GM12878 (cell line): ENCODE results near the gene CFAP157. TPM values are rescaled to one million over a fixed set of nuclear protein-coding genes. Genes with fewer than 3 reads are reported as not detected.

Source experiments
- ATAC-seq: fragments of 200-7000 bp; cut with Tn5 transposase; 3 replicates; pipeline ENCODE4 v1.9.1; 2020; ENCODE audit warnings: mild to moderate bottlenecking, moderate library complexity
- BruUV-seq: library from RNA; stranded (reverse); fragments of 400-500 nt; replicated peaks from 2 replicates; lab custom pipeline; 2021; lab: Mats Ljungman, UMichigan
- CTCF ChIA-PET: fragments of 300-600 bp; sonication (Branson Sonifier 250); formaldehyde crosslinking; extraction: SDS; loops from one replicate; lab custom pipeline; 2021; ENCODE audit warnings: inconsistent platforms; lab: Yijun Ruan, JAX
- POLR2A ChIA-PET: fragments of 350-600 bp; formaldehyde crosslinking; extraction: SDS; loops from one replicate; lab custom pipeline; 2021; ENCODE audit warnings: inconsistent platforms; lab: Charles Lee
- RAD21 ChIA-PET: fragments of 300-600 bp; sonication (Branson Sonifier 250); formaldehyde crosslinking; loops from one replicate; lab custom pipeline; 2023; ENCODE audit warnings: antibody characterized with exemption; ENCODE audit not compliant: unreplicated experiment; lab: Charles Lee
- SMC1A ChIA-PET: fragments of 300-600 bp; sonication (Branson Sonifier 250); formaldehyde crosslinking; loops from one replicate; lab custom pipeline; 2023; ENCODE audit not compliant: unreplicated experiment, uncharacterized antibody; lab: Charles Lee
- DNase-seq: peaks from one replicate; pipeline ENCODE4 v3.0.0-alpha.2; 2011; ENCODE audit warnings: low read depth, low spot score
- FAIRE-seq: peaks from 3 replicates; lab custom pipeline; 2011; peaks lifted over from hg19 to GRCh38; lab: Jason Lieb, UNC
- H2AFZ ChIP-seq: 2 replicates; pipeline ENCODE4 v1.6.0; 2011; ENCODE audit warnings: low read depth, low read length, control low read depth; ENCODE audit not compliant: control insufficient read depth
- H3K27ac ChIP-seq: 2 replicates; pipeline ENCODE4 v1.5.1; 2011; ENCODE audit warnings: control low read depth; ENCODE audit not compliant: control insufficient read depth, insufficient read depth
- H3K27me3 ChIP-seq, 2 experiments: replicated peaks in 1 of 2; 2 replicates each; pipeline versions ENCODE4 v1.6.0 to v1.6.1; 2011; ENCODE audit warnings: low read length in 1 of 2; ENCODE audit not compliant: control insufficient read depth in 2 of 2, insufficient read depth in 2 of 2
- H3K36me3 ChIP-seq, 2 experiments: 2 replicates each; pipeline ENCODE4 v1.5.1; 2011; ENCODE audit warnings: low read length in 1 of 2; ENCODE audit not compliant: control insufficient read depth in 2 of 2, insufficient read depth in 2 of 2
- H3K4me1 ChIP-seq: 2 replicates; pipeline ENCODE4 v1.6.1; 2011; ENCODE audit warnings: mild to moderate bottlenecking, low read length, moderate library complexity, mixed read lengths; ENCODE audit not compliant: control insufficient read depth, insufficient read depth
- H3K4me2 ChIP-seq: 2 replicates; pipeline ENCODE4 v1.6.0; 2011; ENCODE audit warnings: control low read depth; ENCODE audit not compliant: control insufficient read depth, insufficient read depth
- H3K4me3 ChIP-seq: fragments of 200-600 bp; sonication (generic); 2 replicates; pipeline ENCODE4 v1.5.1; 2016
- H3K79me2 ChIP-seq: 2 replicates; pipeline ENCODE4 v1.6.0; 2011; ENCODE audit warnings: low read length; ENCODE audit not compliant: control insufficient read depth, insufficient read depth
- H3K9ac ChIP-seq: 2 replicates; pipeline ENCODE4 v1.8.0; 2011; ENCODE audit warnings: low read length, control low read depth, mixed read lengths; ENCODE audit not compliant: control insufficient read depth, insufficient read depth
- H3K9me3 ChIP-seq: replicated peaks from 3 replicates; pipeline ENCODE4 v1.5.1; 2011; ENCODE audit warnings: mild to moderate bottlenecking, low read length; ENCODE audit not compliant: control insufficient read depth, insufficient read depth
- H4K20me1 ChIP-seq: 2 replicates; pipeline ENCODE4 v1.6.0; 2011; ENCODE audit not compliant: control insufficient read depth, insufficient read depth
- ATF2 ChIP-seq: IDR thresholded peaks from 2 replicates; pipeline ENCODE4 v1.6.1; 2012; ENCODE audit warnings: low read length, inconsistent platforms
- BCL11A ChIP-seq: IDR thresholded peaks from 2 replicates; pipeline ENCODE4 v1.6.1; 2011; ENCODE audit warnings: low read depth, low read length
- CBFB ChIP-seq: IDR thresholded peaks from 2 replicates; pipeline ENCODE4 v1.6.1; 2016; ENCODE audit warnings: antibody characterized with exemption, low read depth
- CREM ChIP-seq: IDR thresholded peaks from 2 replicates; pipeline ENCODE4 v1.6.1; 2014; ENCODE audit warnings: antibody characterized with exemption, low read depth
- E2F8 ChIP-seq: fragments of 450-650 bp; IDR thresholded peaks from 2 replicates; pipeline ENCODE4 v1.6.1; 2018; ENCODE audit warnings: mild to moderate bottlenecking, low read depth, moderate library complexity; ENCODE audit not compliant: partially characterized antibody
- EP300 ChIP-seq, 2 experiments: fragments of 150-350 bp in 1 of 2; IDR thresholded peaks; 2 replicates each; pipeline ENCODE4 v1.6.1; 2011 to 2012; ENCODE audit warnings: low read depth in 2 of 2, low read length in 2 of 2, borderline replicate concordance in 1 of 2, improper control_type of control experiment in 1 of 2, inconsistent platforms in 1 of 2; ENCODE audit not compliant: control insufficient read depth in 1 of 2
- FOS ChIP-seq: IDR thresholded peaks from 3 replicates; pipeline ENCODE4 v1.6.1; 2011; ENCODE audit warnings: borderline replicate concordance; ENCODE audit not compliant: insufficient read length; ENCODE audit errors: extremely low read depth
- FOXM1 ChIP-seq: IDR thresholded peaks from 2 replicates; pipeline ENCODE4 v1.6.1; 2012; ENCODE audit warnings: low read depth, mild to moderate bottlenecking, inconsistent platforms, low read length, moderate library complexity
- KDM1A ChIP-seq: fragments of 200-600 bp; sonication (generic); IDR thresholded peaks from 2 replicates; pipeline ENCODE4 v1.6.1; 2016; ENCODE audit warnings: borderline replicate concordance
- NFYB ChIP-seq: IDR thresholded peaks from 2 replicates; pipeline ENCODE4 v1.6.1; 2011; ENCODE audit warnings: low read depth, mild to moderate bottlenecking, low read length, improper control_type of control experiment, moderate library complexity; ENCODE audit not compliant: insufficient read depth
- PML ChIP-seq: IDR thresholded peaks from 2 replicates; pipeline ENCODE4 v1.6.1; 2012; ENCODE audit warnings: low read length, inconsistent platforms
- POLR2A ChIP-seq: IDR thresholded peaks from 2 replicates; pipeline ENCODE4 v1.6.1; 2011; ENCODE audit warnings: low read depth, mild to moderate bottlenecking, low read length
- REST ChIP-seq: IDR thresholded peaks from 2 replicates; pipeline ENCODE4 v1.6.1; 2012; ENCODE audit warnings: mild to moderate bottlenecking, low read depth, low read length
- RFX5 ChIP-seq: IDR thresholded peaks from 2 replicates; pipeline ENCODE4 v1.6.1; 2011; ENCODE audit warnings: low read depth, low read length, improper control_type of control experiment
- RUNX3 ChIP-seq: IDR thresholded peaks from 2 replicates; pipeline ENCODE4 v1.6.1; 2012; ENCODE audit warnings: low read length, inconsistent platforms
- YY1 ChIP-seq: IDR thresholded peaks from 2 replicates; pipeline ENCODE4 v1.6.1; 2011; ENCODE audit warnings: low read depth, mild to moderate bottlenecking, low read length
- ZNF622 ChIP-seq: fragments of 450-650 bp; IDR thresholded peaks from 2 replicates; pipeline ENCODE4 v1.6.1; 2017; ENCODE audit warnings: mild to moderate bottlenecking, inconsistent platforms
- WGBS: methylation state at CpG from one replicate; pipeline ENCODE4 v1.1.6; 2016; ENCODE audit warnings: low lambda C conversion rate; ENCODE audit not compliant: insufficient replicate concordance, insufficient coverage; ENCODE audit errors: missing lambda C conversion rate; 5-methylcytosine and 5-hydroxymethylcytosine counted together
- in situ Hi-C: fragments of 300-500 bp; cut with MboI; formaldehyde crosslinking; loops from 9 replicates; pipeline ENCODE4 v1.14.3; 2018; ENCODE audit warnings: mixed read lengths
- intact Hi-C: fragments of 100-400 bp; cut with micrococcal nuclease; formaldehyde crosslinking; loops from one replicate; pipeline ENCODE4 v1.14.2; 2022; ENCODE audit not compliant: unreplicated experiment
- polyA plus RNA-seq, 11 experiments: library from polyadenylated mRNA; depleted of rRNA in 4 of 11; unstranded in 6 of 11; stranded (reverse) in 5 of 11; fragments of >200 nt; fragmentation: Nextera tagmentation in 4 of 11; fragmentation: Illumina TruSeq in 1 of 11; extraction: Ambion mirVana in 4 of 11; extraction: Trizol in 1 of 11; gene quantifications; 1 replicate in 1 of 11; 2 replicates in 10 of 11; pipeline versions ENCODE4 v1.2.1 to v1.2.3, GENCODE V29; 2011 to 2016; ENCODE audit warnings: inconsistent platforms in 2 of 11, missing spikeins in 2 of 11, low read depth in 1 of 11
- total RNA-seq, 4 experiments: library from RNA; depleted of rRNA in 3 of 4; stranded (reverse); fragments of >200 nt in 3 of 4; fragmentation: Illumina TruSeq in 1 of 4; extraction: Trizol in 1 of 4; gene quantifications; 2 replicates each; pipeline versions ENCODE4 v1.2.1 to v1.2.3, GENCODE V29; 2013 to 2021

The CFAP157 gene
- total and polyA plus RNA-seq, 10 of the 15 experiments (the other 5 are each of a cell fraction or from before 2014, with no cell fraction given): 0.08 to 0.72 TPM; not detected in 8

GRCh38 chr9:127730799-127731410 lies 24.1 kb downstream of the CFAP157 start:
- Histone ChIP-seq H2AFZ (no peak overlapping the region), H3K4me3 (no peak overlapping the region), H3K27me3 (no peaks in the 10 kb centered on the region), H3K9me3 (no peaks in the 10 kb centered on the region), H3K27ac (no peak overlapping the region), H3K9ac (no peak overlapping the region), H3K79me2 (no peaks in the 10 kb centered on the region), H3K36me3 (no peaks in the 10 kb centered on the region), H4K20me1 (no peaks in the 10 kb centered on the region), H3K4me2 (no peak overlapping the region), H3K4me1 (peaks cover 6% of the 10 kb centered on the region)
- FAIRE-seq (no peak), DNase-seq (no peak), ATAC-seq (no peak)
- ChIA-PET SMC1A (no interaction called here), POLR2A (no interaction called here), RAD21 (no interaction called here), CTCF (interaction anchor here (2.6 kb wide), 1 partner anchor 141 kb away, joined by 6 read pairs; no protein-coding TSS in a partner anchor)
- in situ Hi-C loops: loop anchor here (5.0 kb wide), 2 partner anchors 139 to 229 kb away; no protein-coding TSS in a partner anchor
- intact Hi-C loops: no loop called here
- no TSS peak for BruUV-seq
- 70% methylated on average over 9 of the region's 9 CpGs for WGBS
- TF ChIP-seq YY1 (no peak), E2F8 (no peak), NFYB (no peak), CBFB (no peak), RUNX3 (no peak), RFX5 (no peak), BCL11A (no peak), FOS (no peak), EP300 (IDR thresholded peaks at IDR 0.05; ENCODE audit: borderline replicate concordance in 1 of 2, control insufficient read depth in 1 of 2, low read depth in 2 of 2, low read length in 2 of 2) (no peak), POLR2A (no peak), FOXM1 (no peak), ATF2 (no peak), REST (no peak), ZNF622 (no peak), KDM1A (no peak), CREM (no peak), PML (no peak)
